Nephron (organoid): ENCODE data around the gene TCERG1.
"Not testable (repeated sequence)": the region's sequence is repeated elsewhere in the genome, so short reads cannot be mapped to it uniquely, and the experiment has no call there.

Experiments
- H3K27ac Mint-ChIP-seq, 3 experiments: 2 replicates each; pipeline ENCODE4 v1.8.0; 2020; ENCODE audit warnings: mixed read lengths in 3 of 3, mild to moderate bottlenecking in 2 of 3, moderate library complexity in 1 of 3
- H3K27me3 Mint-ChIP-seq: 2 replicates; pipeline ENCODE4 v1.8.0; 2021; ENCODE audit warnings: low read depth, mild to moderate bottlenecking, moderate library complexity, mixed read lengths
- H3K36me3 Mint-ChIP-seq: 2 replicates; pipeline ENCODE4 v1.8.0; 2020; ENCODE audit warnings: low read depth, mixed read lengths
- H3K4me1 Mint-ChIP-seq: 2 replicates; pipeline ENCODE4 v1.8.0; 2020; ENCODE audit warnings: mixed read lengths
- H3K4me3 Mint-ChIP-seq, 3 experiments: 2 replicates each; pipeline ENCODE4 v1.8.0; 2020; ENCODE audit warnings: mild to moderate bottlenecking in 3 of 3, mixed read lengths in 3 of 3, moderate library complexity in 2 of 3
- H3K9me3 Mint-ChIP-seq: 2 replicates; pipeline ENCODE4 v1.8.0; 2020; ENCODE audit warnings: mixed read lengths
- TF ChIP-seq, protein P1 (sequence below), 3 experiments: fragments of 200-600 bp; sonication (generic); IDR thresholded peaks; one replicate each; pipeline ENCODE4 v1.5.0; 2021; ENCODE audit warnings: antibody characterized with exemption in 3 of 3; ENCODE audit not compliant: unreplicated experiment in 3 of 3

The TCERG1 gene

GRCh38 chr5:146549615-146550014 is 102.5 kb downstream of the TCERG1 start:
- Mint-ChIP-seq H3K27ac (no peak overlapping the region), H3K4me1 (no peaks in the 10 kb centered on the region), H3K4me3 (no peak overlapping the region), H3K9me3 (no peaks in the 10 kb centered on the region), H3K27me3 (no peaks in the 10 kb centered on the region), H3K36me3 (no peaks in the 10 kb centered on the region)
- TF ChIP-seq, protein P1, sequence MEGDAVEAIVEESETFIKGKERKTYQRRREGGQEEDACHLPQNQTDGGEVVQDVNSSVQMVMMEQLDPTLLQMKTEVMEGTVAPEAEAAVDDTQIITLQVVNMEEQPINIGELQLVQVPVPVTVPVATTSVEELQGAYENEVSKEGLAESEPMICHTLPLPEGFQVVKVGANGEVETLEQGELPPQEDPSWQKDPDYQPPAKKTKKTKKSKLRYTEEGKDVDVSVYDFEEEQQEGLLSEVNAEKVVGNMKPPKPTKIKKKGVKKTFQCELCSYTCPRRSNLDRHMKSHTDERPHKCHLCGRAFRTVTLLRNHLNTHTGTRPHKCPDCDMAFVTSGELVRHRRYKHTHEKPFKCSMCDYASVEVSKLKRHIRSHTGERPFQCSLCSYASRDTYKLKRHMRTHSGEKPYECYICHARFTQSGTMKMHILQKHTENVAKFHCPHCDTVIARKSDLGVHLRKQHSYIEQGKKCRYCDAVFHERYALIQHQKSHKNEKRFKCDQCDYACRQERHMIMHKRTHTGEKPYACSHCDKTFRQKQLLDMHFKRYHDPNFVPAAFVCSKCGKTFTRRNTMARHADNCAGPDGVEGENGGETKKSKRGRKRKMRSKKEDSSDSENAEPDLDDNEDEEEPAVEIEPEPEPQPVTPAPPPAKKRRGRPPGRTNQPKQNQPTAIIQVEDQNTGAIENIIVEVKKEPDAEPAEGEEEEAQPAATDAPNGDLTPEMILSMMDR (IDR thresholded peaks at IDR 0.05; ENCODE audit: unreplicated experiment in 3 of 3), result no peak

GRCh38 chr5:146553446-146553845 is 106.3 kb downstream of the TCERG1 start:
- H3K4me3 Mint-ChIP-seq, result no peak overlapping the region
- no peaks in the 10 kb centered on the region for H3K36me3 Mint-ChIP-seq
- no peak overlapping the region for H3K27ac Mint-ChIP-seq
- H3K9me3 Mint-ChIP-seq, result peaks cover 8% of the 10 kb centered on the region
- peaks cover 3% of the 10 kb centered on the region for H3K27me3 Mint-ChIP-seq
- H3K4me1 Mint-ChIP-seq, result no peaks in the 10 kb centered on the region
- TF ChIP-seq, protein P1 (IDR thresholded peaks at IDR 0.05; ENCODE audit: unreplicated experiment in 3 of 3), result no peak

- H3K27ac Mint-ChIP-seq, result not testable (repeated sequence)
These were observed 109.8 kb downstream of the TCERG1 start for GRCh38 chr5:146556884-146557283.

GRCh38 chr5:146560205-146560812 is 113.2 kb downstream of the TCERG1 start:
- Mint-ChIP-seq H3K27me3 (peaks cover 3% of the 10 kb centered on the region), H3K27ac (no peak overlapping the region), H3K36me3 (no peaks in the 10 kb centered on the region), H3K4me1 (no peaks in the 10 kb centered on the region), H3K4me3 (no peak overlapping the region), H3K9me3 (peaks cover 8% of the 10 kb centered on the region)
- TF ChIP-seq, protein P1 (IDR thresholded peaks at IDR 0.05; ENCODE audit: unreplicated experiment in 3 of 3), result no peak

More at GRCh38 chr5:146556884-146557283, 109.8 kb downstream of the TCERG1 start:
- not testable (repeated sequence) for H3K9me3 Mint-ChIP-seq, H3K4me3 Mint-ChIP-seq, H3K27me3 Mint-ChIP-seq, H3K36me3 Mint-ChIP-seq, H3K4me1 Mint-ChIP-seq
